G401 (cell line): ENCODE results near the gene PSEN2. TPM values are rescaled to one million over a fixed set of nuclear protein-coding genes. Genes with fewer than 3 reads are reported as not detected.

ENCODE experiments used
- DNase-seq: peaks from one replicate; pipeline ENCODE4 v3.0.0-alpha.2; 2015; ENCODE audit warnings: low spot score
- in situ Hi-C: cut with HindIII; loops from 2 replicates; pipeline ENCODE4 v1.10.0; 2016; ENCODE audit warnings: low sequenced_read_pairs, mixed read lengths
- total RNA-seq: library from RNA; depleted of rRNA; stranded (reverse); fragments of >200 nt; shearing (Covaris generic); gene quantifications from 2 replicates; pipeline ENCODE4 v1.2.3, GENCODE V29; 2014

Gene PSEN2
- total RNA-seq, 1 experiment from 2014 or later: 40.7 TPM

DNA sequence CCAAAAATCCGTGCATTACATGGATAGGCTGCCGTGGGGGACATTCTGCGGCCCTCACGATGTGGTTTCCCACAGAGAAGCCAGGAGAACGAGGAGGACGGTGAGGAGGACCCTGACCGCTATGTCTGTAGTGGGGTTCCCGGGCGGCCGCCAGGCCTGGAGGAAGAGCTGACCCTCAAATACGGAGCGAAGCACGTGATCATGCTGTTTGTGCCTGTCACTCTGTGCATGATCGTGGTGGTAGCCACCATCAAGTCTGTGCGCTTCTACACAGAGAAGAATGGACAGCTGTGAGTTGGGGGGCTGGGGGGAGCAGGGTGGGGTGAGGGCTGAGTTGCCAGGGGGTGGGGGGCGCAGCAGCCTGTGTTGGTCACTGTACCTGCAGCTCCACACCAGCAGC lies 13.2 kb downstream of the PSEN2 start:
- in situ Hi-C loops: no loop called here
- no peak for DNase-seq

DNA sequence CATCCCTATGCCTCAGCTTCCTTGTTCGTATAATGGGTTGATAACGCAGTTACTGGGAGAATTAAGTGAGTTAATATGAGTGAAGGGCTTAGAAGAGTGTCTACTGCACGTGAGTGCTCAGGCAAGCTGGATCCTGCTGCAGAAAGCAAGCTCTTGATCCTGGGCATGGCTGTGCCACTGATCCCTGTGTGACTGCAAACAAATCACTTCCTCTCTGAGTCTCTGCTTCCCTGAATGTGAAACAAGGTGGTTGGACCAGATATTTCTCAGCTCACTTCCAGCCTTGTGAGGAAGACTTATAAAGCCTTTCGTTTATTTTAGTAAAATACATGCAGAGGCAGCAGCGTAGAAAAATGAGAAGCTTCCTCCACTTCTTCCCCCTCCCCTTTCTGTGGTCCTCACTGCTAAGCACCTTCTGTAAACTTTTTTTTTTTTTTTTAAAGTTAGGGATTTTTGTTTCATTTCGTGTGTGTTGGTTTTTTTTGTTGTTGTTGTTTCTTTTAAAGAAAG lies 13.8 kb downstream of the PSEN2 start:
- no peak for DNase-seq
- in situ Hi-C loops: no loop called here

DNA sequence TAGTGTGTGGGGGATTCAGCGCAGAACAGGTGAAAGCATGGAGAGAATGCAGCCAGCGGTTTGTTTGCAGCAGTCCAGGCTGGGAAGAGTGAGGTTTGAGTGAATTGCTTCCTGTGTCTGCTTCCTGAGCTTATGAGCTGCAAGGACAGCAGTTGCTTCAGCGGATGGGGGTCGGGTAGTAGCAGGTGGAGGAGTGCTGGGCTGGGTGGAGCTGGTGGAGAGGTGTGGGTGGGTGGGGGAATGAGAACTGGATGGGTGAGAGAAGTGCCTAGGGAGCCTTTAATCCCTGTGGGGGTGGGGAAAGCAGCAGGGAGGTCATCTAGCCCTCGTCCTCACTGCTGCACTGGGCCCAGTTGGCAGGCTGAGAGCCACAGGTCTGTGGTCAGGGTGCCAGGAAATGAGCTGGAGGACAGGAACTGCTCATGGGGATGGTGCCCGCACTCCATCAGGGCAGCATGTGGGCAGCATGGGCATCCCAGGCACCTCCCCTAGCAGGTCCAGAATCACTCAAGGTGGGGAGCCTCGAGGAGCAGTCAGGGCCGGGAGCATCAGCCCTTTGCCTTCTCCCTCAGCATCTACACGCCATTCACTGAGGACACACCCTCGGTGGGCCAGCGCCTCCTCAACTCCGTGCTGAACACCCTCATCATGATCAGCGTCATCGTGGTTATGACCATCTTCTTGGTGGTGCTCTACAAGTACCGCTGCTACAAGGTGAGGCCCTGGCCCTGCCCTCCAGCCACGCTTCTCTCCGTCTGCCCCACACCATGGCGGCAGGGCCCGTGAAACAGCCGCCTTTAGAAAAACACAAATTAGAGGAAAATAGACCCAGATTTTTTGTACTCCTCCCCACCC lies 14.8 kb downstream of the PSEN2 start:
- in situ Hi-C loops: no loop called here

DNA sequence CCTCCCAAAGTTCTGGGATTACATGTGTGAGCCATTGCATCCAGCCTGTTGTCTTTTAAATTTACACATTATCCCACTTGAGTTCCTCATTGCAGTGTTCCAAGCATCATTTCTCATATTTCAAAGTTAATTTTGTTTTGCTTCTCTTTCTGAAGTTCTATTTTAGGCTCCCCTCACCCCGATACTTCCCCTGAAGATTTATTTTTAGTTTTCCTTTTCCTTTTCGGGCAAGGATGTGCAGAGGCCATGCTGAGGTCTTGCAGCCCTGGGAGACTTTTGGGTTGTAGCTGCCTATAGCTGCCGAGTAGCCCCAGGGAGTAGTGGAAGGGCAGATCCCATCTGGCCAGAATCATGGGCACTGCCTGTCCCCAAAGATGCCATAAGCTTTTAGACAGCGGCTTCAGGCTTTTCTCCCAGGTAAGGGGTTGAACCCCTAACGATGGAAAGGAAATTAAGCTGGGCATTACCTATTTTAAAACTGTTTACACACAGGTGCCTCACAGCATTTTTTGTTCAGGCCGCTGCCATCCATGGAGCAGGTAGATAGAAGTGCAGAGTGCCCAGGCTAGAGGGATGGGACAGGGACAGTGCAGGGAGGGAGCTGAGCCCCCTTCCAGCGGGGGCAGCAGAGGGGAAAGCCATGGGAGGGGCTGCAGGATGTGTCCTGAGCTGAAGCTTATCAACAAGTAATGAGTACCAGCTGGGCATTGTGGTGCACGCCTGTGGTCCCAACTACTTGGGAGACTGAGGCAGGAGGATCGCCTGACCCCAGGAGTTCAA lies 15.9 kb downstream of the PSEN2 start:
- peak; percentile 20 for DNase-seq
- in situ Hi-C loops: no loop called here

More for the DNA sequence above, 14.8 kb downstream of the PSEN2 start:
- no peak for DNase-seq

DNA sequence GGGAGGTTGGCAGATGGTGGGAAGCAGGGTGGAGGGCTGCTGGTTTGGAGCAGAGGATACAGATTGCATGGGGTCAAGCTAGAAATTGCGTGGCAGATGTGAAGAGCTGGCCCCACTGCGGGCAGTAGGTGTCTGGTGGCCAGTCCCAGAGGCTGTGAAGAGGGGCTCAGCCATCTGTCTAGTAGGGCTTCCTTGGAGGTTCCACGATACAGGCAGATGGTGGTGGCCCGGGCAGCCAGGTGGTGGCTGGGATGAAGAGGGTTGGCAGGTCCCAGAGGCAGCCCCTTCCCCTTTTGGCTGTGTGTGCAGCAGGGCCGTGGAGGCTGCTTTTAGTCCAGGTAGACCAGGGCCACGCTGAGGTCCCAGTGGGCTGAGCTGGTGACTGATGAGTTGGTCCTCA lies 16.6 kb downstream of the PSEN2 start:
- in situ Hi-C loops: no loop called here
- no peak for DNase-seq

DNA sequence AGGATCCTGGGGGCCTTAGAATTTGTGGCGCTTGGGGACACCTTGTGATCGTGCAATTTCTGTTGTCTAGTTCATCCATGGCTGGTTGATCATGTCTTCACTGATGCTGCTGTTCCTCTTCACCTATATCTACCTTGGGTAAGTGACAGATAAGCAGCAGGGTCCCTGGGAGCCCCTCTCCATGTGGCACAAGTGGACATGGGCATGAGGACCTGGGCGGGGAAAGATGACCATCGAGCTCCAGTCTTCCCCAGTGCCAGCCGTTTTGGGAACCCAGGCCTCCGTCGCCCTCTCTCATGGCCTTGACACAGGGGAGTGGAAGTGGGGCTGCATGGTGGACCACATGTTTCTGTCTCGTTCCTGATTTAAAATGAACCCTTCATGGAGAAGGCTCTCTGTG lies 17.6 kb downstream of the PSEN2 start:
- in situ Hi-C loops: no loop called here
- no peak for DNase-seq

DNA sequence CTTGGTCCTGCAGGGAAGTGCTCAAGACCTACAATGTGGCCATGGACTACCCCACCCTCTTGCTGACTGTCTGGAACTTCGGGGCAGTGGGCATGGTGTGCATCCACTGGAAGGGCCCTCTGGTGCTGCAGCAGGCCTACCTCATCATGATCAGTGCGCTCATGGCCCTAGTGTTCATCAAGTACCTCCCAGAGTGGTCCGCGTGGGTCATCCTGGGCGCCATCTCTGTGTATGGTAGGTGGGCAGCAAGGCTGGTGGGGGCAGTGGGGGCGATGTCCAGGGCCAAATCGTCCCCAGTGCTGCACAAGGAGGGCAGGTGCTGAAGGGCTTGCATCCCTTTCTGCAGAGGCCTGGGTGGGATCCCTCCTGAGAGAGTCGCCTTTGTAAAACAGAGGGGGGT lies 18.4 kb downstream of the PSEN2 start:
- in situ Hi-C loops: no loop called here
- no peak for DNase-seq

DNA sequence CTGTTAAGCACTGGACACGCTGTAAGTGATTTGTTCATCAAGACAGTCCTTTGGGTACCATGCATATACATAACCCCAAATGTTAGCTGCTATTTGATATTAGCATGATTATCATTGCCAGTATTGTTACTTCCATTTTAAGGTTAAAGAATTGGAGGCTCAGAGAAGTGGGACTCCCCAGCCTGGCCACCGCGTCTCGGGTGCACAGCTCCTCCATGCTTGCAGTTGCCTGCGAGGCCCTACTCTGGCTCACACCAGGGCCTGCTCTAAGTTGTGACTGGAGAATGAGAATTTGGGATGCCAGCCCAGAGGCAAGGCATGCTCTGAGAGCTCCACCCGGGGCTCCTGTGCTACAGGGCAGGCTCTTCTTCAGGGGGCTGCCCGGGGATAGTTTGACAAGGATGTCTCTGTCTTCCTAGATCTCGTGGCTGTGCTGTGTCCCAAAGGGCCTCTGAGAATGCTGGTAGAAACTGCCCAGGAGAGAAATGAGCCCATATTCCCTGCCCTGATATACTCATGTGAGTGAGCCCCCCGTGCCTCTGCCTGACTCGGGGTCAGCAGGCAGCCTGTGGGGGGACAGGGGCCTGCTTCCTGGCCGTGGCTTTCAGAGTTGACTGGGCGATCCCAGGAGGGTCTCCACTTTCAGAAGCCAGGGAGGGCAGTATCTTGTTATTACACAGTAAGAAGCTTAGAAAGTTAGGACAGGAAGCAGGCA lies 19.4 kb downstream of the PSEN2 start:
- in situ Hi-C loops: no loop called here
- DNase-seq: no peak

DNA sequence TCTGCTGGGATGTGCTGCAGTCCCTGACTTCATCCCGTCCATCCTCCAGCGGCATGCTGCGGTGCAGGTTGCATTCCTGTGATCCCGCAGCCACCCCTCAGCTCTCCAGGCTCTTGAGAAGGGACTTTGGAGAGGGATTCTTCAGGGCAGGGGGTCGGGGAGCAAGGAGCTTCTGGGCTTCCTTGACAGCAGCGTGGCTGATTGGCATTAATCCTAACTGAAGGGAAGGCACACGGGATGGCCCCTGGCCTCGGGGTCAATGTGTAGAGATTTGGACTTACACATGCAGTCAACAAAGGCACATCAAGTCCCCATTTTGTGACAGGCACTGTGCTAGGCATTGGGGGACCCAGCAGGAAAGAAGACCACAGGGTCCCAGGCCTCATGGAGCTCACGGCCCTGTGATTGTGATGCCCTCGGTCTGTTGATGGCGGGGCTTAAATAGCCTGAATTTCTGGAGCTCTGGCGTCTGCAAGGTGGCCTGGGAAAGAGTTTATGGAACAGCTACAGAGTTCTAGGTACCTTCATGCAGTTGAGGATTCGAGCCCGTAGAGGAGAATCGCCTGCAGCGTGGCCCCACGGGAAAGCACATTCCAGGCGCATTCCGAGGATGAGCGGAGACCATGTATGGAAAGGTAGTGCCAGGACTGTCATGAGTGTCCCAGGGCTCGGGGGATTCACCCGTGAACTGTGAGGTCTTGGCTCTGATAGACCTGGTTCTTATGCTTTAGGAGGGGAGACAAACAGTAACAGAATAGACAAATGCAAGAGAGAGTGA lies 20.1 kb downstream of the PSEN2 start:
- in situ Hi-C loops: no loop called here
- no peak for DNase-seq

DNA sequence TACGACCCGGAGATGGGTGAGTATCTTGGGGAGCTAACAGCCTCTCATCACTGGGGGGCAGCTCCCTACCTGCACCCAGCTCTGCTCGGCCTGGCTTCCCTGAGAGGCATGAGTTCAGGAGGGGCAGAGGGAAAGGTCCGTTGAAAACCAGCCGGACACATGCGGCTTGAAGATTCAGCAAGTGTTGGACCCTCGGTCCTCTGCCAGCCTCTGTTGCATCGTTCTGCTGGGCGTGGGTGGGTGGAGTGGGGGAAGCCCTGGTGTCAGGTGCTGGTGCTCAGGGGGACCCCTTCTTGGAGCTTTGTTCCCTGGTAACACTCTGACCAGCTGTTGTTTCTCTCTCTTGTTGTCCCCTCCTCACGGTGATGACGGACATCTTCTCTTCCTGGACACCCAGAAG lies 20.9 kb downstream of the PSEN2 start:
- in situ Hi-C loops: no loop called here
- no peak for DNase-seq

DNA sequence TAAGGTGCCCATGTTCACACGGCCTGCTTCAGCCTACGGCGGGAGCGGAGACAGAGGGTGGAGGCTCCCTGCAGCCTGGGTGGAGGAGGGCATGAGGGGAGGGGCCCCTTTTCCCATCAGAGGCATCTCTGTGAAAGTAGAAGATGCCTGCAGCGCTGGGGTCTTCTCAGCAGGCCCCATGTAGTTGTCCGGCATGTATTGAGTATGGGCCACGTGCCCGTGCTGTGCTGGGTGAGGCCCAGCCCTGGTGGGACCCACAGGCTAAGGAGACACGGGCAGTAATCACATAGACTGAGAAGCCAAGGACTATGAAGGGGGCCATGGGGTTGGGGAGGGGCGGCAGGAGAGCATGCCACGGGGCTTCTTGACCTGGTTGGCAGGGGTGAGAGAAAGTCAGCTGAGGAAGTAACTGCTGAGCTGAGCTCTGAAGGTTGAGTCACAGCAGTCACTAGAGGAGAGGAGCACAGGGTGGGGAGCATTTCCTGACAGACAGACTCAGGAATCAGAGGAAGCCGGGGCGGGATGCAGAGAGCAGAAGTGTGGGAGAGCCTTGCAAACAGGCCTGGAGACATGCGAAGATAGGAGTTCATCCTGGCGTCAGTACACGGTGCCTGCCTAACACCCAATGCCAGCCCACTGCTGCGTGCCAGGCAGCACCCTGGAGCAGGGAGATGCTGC lies 21.6 kb downstream of the PSEN2 start:
- in situ Hi-C loops: no loop called here
- no peak for DNase-seq

DNA sequence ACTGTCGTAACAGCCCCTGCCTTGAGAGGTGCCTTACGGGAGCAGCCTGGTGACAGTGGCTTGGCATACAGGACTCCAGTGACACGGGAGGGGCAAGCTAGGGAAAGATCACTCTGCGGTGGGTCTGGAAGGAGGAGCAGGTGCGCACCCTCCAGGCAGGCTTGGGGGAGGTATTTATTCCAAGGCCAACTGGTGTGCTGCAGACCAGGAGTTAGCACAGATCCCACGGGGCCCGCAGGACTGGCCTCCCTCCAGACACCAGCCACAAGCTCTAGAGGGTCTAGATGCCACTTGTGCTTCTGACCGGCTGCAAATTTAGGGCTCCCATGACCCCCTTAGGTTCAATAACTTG lies 22.1 kb downstream of the PSEN2 start:
- no peak for DNase-seq
- in situ Hi-C loops: no loop called here

DNA sequence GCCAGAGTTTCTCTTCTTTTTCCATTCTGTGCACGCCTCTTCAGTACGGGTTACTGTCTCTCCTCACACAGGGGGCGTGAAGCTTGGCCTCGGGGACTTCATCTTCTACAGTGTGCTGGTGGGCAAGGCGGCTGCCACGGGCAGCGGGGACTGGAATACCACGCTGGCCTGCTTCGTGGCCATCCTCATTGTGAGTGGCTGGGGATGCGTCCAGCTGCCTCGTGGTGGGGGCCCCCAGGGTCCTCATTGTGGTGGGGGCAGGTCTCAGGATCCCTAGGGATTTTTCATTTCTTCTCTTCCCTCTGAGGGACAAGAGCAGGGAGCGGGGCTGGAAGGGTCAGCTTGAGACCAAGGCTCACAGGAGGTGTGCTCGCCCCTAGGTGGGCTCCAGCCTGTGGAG lies 23.5 kb downstream of the PSEN2 start:
- in situ Hi-C loops: no loop called here
- no peak for DNase-seq

DNA sequence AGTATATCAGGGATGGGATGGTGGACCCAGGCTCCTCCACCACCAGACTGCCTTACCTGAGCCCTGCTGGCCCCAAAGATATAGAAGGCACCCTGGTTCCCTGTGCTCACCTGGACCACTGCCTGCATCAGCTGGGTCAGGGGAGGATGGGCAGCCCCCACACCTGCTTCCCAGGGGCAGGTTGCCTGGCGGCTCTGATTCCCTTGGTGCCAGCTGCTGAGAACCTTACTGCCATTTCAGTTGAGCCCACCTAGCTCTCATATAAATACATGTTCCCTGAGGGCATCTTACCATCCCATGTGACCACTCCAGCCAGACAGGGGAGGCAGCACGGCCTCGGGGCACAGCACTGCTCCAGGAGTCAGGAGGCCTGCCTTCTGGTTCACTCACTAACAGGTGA lies 24.4 kb downstream of the PSEN2 start:
- in situ Hi-C loops: no loop called here
- no peak for DNase-seq

DNA sequence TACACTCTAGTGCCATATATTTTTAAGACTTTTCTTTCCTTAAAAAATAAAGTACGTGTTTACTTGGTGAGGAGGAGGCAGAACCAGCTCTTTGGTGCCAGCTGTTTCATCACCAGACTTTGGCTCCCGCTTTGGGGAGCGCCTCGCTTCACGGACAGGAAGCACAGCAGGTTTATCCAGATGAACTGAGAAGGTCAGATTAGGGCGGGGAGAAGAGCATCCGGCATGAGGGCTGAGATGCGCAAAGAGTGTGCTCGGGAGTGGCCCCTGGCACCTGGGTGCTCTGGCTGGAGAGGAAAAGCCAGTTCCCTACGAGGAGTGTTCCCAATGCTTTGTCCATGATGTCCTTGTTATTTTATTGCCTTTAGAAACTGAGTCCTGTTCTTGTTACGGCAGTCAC lies 25.2 kb downstream of the PSEN2 start:
- in situ Hi-C loops: no loop called here
- no peak for DNase-seq

DNA sequence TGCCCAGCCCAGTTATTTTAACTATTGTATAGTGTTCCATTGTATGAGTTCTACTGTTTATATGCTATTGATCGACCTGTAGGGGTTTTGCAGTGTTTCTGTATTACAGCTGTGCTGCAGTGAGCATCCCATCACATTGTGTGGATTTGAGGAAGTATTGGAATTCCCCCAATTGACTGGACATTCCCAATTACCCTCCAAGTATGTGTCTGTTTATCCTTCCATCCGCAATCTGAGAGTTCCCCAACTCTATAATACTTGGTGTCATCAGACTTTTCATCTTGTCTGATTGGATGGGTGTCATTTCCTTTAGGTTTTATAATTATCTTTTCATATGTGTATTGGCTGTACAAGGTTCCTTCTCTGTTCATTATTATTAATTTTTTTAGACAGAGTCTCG lies 27.8 kb downstream of the PSEN2 start:
- in situ Hi-C loops: no loop called here
- DNase-seq: no peak

DNA sequence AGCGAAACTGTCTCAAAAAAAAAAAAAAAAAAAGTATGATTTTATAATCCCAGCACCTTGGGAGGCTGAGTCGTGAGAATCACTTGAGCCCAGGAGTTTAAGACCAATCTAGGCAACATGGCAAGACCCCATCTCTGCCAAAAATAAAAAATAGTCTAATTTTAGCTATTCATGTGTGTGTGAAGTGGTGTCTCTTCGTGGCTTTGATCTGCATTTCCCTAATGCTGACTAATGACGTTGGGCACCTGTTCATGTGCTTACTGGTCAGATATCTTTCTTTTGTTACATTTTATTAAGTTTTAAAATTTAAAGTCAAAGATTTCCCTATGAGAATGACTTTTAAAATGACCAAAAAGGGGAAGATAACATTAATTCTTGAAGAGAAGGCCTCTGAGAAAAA lies 31.0 kb downstream of the PSEN2 start:
- no peak for DNase-seq
- in situ Hi-C loops: no loop called here

DNA sequence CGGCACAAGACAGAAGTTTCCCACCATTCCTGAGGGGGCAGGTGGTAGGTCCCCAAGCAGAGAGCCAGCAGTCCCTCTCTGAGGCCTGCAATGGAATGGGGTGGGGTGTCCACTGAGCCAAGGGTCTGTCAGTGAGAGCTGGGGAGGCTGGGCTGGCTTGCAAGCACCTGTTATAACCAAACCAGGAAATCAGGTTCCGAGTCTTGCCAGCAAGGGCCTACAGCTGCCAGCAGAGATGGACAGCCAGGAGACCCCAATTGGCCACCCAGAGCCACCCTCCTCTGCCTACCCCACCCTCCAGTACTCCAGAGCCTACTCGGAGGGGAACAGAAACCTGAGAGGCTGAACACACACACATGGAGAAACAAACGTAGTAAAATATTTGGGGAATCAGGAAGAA lies 32.2 kb downstream of the PSEN2 start:
- DNase-seq: no peak
- in situ Hi-C loops: no loop called here
